ENCODE data around the gene DCBLD1.
"Not testable (repeated sequence)": the region's sequence is repeated elsewhere in the genome, so short reads cannot be mapped to it uniquely, and the experiment has no call there.

DCBLD1 gene

DNA sequence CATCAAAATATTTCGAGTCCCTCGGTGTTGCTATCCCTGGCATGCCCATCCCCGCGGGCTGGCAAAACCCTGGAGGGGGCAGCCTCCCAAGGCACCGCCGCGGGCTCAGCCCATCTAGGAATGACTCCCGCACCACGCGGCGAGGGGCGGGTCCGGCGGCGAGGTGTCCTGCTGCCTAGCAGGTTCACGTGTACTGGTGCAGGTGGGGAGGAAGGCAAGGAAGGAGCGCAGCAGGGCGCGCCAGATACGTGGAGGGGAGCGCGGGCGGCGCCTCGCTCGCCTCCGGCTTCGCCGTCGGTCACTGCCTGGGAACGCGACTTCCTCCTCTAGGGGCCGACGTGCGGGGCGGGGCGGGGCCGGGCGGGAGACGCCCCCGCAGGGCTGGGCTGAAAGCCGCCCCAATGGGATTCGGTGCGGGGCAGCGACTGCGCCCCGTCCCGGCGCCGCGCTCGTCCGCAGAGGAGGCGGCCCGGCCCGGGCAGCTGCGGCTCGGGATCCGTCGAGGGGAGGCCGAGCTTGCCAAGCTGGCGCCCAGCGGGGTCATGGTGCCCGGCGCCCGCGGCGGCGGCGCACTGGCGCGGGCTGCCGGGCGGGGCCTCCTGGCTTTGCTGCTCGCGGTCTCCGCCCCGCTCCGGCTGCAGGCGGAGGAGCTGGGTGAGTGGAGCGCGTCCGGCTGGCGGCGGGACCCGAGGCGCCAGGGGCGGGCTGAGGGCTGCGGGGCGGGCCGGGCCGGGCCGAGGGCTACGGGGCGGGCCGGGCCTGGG lies at the start of gene DCBLD1:
DCBLD1 (plus strand) TSS at position 435 of the 764 bp plus-strand sequence; CDS start at position 543, 108 bp downstream.
- no peak for DNase-seq (ENCODE audit: low read depth in 2 of 2)

DNA sequence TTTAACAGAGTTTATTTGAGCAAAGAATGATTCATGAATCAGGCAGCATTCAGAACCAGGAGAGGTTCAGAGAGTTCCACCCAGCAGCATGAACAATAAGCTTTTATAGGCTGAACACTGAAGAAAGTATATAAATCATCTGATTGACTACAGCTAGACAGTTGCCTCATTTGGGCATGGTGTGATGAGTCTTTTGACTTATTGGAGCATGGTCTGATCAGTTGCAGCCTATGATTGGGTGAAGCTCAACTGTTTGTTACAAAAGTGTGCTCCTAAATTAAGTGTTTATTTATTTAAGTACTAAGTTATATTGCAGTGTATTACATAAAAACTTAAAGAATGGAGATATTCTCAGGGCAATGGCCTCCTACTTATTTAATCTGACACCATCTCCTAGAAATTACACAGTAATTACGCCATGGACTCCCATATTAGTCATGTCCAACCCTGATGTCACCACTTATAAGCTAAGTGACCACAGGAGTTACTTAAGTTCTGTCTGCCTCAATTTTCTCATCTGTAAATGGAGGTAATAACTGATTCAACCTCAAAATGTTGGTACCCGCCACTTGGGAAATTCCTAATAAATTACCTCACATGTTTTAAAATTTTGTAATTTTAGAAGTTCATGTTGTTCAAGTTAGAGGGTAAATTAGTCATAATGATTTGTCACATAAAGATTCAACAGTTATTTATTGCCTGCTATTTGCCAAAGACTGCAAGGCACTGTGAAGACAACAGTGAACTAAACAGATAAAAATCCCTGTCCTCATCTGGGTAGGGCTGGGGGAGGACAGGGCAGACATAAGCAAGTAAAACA lies 41.6 kb upstream of the DCBLD1 start:
- DNase-seq (ENCODE audit: low read depth in 2 of 2) = peak; percentile 95 to 96

DNA sequence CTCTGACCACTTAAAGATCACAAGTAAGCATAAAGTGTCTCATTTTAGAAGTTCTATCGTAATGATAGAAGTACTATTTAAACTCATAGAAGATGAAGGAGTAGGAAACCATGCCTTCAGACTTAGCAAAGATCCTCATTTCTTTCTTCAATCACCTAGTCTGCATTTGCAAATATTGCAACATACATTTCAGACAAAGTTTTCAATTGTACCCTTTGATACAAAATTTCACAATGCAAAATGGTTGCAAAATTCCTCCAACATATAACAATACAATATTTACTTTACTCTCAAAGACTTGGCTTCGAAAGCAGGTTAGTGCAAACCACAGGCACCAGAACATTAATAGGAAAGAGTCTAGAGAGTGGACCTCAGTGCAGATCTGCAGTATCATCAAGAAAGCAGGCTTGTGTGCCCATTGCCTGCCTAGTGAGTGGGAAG lies 40.6 kb upstream of the DCBLD1 start:
- DNase-seq (ENCODE audit: low read depth in 2 of 2) = peak; percentile 57 to 59

DNA sequence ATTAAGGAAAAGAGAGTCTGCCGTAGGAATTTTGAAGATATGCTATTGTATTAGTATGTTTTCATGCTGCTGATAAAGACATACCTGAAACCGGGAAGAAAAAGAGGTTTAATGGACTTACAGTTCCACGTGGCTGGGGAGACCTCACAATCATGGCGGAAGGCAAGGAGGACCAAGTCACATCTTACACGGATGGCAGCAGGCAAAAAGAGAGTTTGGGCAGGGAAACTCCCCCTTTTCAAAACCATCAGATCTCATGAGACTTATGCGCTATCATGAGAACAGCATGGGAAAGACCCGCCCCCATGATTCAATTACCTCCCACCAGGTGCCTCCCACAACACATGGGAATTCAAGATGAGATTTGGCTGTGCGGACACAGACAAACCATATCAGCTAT lies 40.2 kb upstream of the DCBLD1 start:
- not testable (repeated sequence) for DNase-seq (ENCODE audit: low read depth in 2 of 2)

DNA sequence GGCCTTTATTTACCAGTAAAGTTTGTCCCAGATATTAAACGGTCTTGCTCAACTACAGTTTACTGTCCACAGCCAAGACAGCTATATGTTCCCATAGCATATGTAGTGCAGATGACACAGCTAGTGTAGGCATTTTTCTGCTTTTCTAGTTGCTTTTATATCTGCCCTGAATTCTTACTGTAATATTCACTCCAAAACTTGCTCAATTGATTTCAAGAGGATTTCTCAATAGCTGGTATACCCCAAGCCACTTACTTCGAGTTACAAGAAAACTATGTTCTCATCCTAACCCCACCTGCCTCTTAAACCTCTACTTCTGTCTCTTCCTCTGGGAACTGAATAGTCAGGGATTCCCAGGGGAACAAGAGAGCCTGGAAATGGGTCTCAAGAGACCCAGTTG lies 37.9 kb upstream of the DCBLD1 start:
- peak; percentile 83 to 86 for DNase-seq (ENCODE audit: low read depth in 2 of 2)

DNA sequence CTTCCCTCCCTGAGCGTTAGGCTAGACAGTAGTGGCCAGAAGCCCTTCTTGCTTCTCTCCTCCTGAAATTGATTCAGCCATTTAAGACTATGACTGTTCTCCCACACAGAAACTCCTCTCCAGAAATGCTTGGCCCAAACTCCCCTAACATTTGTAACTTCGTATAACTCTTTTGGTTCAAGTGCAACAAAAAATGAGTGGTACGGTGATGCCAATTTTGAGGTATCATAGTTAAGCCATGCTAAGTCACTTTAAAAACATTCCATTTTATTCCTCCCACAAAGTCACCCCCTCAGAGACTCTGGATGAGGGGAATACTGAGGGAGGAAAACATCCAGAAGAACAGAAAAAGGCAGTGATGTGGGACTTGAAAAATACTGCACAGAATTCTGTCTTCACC lies 35.6 kb upstream of the DCBLD1 start:
- no peak for DNase-seq (ENCODE audit: low read depth in 2 of 2)

DNA sequence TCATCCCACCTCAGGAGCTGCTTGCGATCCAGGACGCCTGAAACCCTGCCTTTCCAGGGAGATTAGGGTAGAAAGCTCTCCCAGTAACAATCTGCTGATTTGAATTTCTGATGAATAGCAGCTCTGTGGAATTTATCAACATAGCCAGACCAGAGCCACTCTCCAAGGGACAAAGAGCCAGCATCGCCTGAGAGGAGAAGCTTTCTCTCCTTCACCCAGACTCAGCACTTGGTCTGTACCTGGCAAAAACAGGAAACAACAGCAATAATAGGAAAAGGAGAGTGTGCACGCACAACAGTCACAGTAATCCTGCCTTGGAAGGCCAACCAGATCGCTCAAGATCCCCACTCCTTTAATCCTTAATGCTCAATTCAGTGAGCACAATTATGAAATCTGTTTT lies 34.5 kb upstream of the DCBLD1 start:
- DNase-seq (ENCODE audit: low read depth in 2 of 2) = no peak

DNA sequence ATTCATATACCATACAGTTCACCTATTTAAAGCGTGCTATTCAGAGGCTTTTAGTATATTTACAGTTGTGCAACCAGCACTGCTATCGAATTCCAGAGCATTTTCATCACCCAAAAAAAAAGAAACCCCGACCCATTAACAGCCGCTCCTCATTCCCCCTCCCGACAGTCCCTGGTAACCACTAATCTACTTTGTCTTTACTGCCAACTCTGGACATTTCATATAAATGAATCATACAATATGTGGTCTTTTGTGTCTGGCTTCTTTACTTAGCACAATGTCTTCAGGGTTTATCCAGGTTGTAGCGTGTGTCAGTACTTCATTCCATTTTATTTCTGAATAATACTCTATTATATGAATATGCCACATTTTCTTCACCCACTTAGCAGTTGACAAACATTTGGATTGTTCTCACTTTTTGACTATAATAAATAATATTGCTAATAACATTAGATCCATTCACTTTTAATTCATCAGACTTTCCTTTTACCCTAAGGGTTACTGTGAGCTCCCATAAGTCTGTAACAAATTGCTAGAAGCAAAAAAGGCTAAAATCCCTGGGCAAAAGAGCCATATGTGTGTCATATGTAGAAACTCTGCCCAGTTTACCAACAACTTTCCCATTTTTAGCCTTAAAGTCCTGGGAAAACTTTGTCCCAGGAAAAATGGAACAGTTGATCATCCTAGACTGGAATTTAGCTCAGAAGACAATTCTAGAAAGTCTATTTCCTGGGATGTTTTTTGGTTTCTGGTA lies 33.6 kb upstream of the DCBLD1 start:
- peak; percentile 98 for DNase-seq (ENCODE audit: low read depth in 2 of 2)

DNA sequence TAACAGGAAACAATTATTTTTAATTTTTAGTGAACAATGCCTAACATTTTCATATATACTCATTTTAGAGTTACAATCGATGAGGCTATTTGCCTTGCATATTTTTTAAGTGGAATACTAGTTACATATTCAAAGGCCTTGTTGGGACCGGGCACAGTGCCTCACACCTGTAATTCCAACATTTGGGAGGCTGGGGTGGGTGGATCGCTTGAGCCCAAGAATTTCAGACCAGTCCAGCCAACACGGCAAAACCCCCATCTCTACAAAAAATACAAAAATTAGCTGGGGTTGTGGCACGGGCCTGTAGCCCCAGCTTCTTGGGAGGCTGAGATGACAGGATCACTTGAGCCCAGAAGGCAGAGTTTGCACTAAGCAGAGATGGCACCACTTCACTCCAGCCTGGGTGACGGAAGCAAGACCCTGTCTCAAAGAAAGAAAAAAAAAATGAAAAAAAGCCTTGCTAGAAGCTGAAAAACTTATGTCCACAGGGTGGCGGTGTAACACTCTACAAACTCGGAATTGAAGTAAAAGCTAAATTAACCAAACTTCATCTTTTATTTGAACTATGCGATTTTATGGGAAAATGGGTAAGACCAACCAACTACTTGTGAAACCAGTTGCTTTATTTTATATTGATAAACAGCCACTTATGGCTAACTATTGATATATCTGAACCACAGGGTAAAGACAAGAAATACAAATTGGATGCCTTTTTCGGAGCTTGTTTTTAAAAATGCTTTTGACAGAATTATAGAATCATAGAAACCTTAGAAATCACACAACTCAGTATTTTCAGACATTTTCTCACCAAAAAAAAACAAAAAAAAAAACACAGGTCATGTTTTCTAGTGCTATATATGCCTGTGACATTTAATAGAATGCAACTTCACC lies 32.7 kb upstream of the DCBLD1 start:
- peak; percentile 69 to 72 for DNase-seq (ENCODE audit: low read depth in 2 of 2)

DNA sequence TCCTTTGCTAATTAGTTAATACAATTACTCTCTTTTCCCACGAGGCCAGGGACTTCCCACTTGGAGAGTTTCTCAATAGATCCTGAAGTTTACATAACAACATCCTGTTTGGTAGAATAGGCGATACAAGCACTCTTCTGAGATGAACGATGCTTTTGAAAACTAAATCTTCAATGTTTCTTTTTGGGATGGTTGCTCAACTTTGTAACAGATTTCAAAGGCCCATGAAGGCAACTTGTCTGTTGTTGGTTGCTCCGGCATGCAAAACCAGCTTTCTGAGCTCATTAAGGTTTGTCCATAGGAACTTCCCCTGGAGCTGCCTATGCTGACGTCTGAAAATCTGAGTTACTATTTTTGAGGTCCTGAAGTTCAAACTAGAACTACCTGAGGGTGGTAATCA lies 30.8 kb upstream of the DCBLD1 start:
- no peak for DNase-seq (ENCODE audit: low read depth in 2 of 2)

DNA sequence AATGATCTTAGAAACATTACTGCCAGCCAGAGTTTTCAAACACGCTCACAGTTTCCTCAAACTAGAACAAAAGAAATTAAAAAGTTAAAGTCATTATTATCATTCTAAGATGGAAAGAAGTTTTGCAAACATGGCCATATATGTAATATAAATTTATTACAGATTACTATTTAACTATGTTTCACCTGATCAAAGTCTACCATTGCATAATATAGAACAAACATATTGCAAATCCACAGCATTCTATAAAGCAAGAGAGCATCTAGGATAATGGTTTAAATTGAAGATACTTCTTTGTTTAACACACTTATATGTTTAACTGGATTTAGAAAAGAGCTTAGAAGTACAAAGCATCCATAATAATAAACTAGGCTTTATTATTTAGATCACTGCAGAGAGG lies 26.2 kb upstream of the DCBLD1 start:
- DNase-seq (ENCODE audit: low read depth in 2 of 2) = no peak

DNA sequence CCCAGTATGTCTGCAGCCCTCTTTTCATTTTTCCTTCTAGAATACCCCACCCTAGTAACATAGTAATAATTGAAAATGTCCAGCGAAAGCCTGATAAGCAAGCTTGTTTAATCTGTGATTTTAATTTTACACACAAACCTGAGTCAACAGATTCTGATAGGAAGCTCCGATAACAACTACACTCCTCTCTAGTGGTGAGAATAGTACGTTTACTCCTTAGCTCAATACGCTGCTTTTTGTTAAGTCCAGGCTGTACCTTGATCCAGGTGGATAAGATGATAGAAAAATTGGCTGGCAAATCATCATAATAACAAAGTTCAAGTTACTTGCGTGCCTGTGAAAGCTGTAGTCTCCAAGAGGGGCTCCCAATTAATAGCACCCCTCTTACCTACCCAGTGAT lies 25.5 kb upstream of the DCBLD1 start:
- DNase-seq (ENCODE audit: low read depth in 2 of 2) = no peak

DNA sequence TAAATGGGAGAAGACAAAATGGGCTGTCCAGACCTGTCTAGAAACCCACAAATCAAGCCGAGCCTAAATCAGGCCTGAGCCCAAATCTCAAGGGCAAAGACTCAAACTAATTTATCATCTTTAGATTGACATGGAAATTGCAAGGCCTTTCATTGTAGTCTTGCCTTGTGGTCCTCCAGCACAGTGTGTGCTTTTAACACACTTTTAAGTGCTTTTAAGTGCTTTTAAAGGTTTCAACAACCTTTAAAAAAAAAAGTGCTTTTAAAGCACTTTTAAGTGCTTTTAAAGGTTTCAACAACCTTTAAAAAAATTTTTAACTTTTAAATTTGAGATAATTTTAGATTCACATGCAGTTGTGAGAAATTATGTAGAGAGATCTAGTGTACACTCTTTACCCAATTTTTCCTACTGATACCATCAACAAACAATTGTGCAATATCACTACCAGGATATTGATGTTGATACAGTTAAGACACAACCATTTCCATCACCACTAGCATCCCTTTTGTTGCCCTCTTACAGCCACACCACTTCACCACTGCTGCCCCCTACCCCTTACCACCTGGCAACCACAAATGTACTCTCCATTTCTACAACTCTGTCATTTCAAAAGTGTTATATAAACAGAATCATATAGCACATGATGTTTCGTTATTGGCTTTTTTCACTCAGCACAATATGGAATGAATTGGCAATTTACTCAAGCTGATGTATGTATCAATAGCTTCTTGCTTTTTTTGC lies 23.1 kb upstream of the DCBLD1 start:
- no peak for DNase-seq (ENCODE audit: low read depth in 2 of 2)

DNA sequence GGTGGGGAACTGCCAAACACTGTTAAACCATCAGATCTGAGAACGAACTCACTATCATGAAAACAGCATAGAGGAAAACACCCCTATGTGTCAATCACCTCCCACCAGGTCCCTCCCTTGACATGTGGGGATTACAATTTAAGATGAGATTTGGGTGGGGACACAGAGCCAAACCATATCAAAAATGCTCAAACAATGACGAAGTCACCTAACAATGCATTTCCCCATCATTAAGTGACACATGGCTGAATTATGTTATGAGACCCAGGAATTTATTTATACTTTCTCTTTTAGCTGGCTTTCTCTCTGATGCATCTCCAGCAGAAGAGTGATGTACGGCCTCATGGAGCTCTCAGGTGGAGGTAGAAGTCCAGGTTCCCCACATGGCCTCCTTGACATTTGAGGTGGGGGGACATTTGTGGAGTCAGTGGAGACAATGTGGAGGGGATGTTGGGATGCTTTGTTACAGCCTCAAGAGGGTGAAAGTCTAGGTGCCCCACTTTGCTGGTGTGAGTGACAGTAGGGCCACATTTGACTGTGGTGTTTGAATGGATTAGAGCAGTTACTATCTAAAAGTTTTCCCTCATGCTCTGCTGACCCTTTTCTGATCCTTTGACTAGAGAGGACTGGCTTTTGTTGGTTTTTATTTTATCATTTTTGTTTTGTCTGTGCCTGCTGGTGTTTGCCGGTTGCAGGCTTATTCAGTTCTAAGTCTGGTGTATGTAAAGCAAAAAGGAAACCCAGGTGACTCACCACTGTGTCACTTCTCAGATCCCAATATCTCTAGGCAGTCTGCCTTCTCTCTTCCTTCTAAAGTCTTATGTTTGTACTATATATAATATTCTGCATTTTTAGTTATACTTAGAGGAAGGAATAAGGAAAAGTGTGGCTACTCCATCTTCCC lies 18.5 kb upstream of the DCBLD1 start:
- no peak for DNase-seq (ENCODE audit: low read depth in 2 of 2)

DNA sequence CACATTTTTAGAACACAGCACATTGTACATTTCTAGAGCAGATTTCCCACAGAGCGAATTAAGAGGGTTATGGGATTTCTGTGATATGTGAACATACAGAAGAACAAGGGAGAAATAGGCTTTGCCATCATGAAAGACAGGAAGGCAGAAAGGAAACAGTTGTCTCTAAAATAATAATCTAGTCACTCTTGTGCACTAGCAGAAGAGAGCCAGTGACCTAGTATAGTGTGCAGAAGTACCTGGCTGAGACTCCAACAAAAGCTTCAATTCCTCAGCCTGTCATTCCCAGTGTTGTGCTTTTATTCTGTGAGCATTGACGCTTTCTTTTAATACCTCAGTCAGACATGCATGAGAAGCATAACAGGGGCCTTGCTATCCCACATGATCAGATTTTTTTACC lies 17.8 kb upstream of the DCBLD1 start:
- DNase-seq (ENCODE audit: low read depth in 2 of 2) = no peak

DNA sequence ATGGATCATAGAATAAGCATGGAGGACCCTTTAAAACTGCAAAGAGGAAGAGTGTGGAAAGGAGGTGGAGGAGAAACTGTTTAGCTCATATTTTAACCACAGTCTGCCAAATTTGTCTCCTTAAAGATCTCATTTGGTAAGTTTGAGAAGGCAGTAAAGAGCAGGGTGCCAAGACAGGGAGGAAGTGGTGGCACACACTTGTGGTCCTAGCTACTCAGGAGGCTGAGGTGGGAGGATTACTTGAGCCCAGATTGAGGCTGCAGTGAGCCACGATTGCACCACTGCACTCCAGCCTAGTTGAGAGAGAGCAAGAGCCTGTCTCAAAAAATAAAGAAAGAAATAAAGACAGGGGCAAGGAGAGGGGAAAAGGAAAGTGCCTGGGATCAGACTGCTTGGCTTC lies 16.8 kb upstream of the DCBLD1 start:
- no peak for DNase-seq (ENCODE audit: low read depth in 2 of 2)

DNA sequence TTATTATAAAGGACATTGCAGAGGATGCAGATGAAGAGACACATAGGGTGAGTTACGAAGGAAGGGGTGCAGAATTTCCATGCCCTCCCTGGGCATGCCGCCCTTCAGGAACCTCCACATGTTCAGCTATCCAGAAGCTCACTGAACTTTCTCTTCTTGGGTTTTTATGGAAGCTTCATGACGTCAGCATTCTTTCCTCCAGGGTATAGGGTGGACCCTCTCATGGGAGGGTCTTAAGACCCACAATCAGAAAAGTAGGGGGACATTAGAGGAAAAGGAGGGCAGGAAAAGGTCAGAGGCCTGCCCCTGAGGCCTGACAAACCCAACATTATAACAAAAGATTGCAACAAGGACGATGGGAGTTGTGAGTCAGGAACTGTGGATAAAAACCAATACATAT lies 14.6 kb upstream of the DCBLD1 start:
- DNase-seq (ENCODE audit: low read depth in 2 of 2) = no peak

DNA sequence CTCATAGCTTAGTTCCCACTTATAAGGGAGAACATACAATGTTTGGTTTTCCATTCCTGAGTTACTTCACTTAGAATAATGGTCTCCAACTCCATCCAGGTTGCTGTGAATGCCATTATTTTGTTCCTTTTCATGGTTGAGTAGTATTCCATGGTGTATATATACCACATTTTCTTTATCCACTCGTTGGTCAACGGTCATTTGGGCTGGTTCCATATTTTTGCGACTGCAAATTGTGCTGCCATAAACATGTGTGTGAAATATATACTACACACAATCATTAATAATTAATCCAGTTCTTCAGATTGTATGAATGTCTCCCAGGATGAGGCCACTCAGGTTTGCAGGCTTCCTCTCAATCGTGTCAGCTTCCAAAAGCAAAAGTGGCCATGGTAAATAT lies 13.9 kb upstream of the DCBLD1 start:
- DNase-seq (ENCODE audit: low read depth in 2 of 2) = not testable (repeated sequence)

DNA sequence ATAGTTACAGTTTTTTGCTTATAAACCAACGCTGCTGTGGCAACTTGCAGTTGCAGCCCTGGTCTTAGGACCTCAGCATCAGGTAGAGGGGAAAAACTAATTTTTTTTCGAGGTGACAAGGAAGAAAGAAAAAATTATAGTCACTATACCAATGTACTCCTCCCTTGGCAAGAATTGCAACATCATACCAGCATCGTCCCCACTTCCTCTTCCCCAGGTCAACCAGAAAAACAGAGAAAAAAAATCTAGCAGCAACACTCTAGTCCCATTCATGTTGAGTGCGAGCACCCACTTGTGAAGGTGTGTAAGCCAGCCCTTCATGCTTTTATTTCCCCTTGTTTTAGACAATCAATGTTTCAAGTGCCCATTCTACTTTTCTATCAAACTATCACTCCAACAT lies 13.1 kb upstream of the DCBLD1 start:
- DNase-seq (ENCODE audit: low read depth in 2 of 2) = no peak

DNA sequence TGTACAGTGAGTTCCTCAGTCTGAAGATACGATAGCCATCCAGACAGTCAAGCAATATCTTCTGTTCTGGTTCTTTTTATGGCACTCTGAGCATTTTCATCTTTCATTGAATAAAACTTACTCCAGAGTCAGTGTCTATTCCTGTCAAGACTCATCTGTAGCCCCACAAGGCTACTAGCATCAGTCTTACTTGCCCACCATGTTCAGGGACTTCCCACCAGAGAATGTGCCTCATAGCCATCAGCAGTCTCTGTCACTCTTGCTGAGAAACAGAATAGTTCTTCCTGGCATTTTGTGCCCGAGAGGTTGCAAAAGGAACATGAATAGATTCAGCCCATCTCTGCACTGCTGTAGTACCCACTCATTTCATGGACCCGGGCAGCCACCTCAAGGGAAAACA lies 12.7 kb upstream of the DCBLD1 start:
- DNase-seq (ENCODE audit: low read depth in 2 of 2) = no peak

All from fibroblast of skin of left quadriceps (primary cell).